ENCODE results near the gene NEMP1. TPM values are rescaled to one million over a fixed set of nuclear protein-coding genes. Genes with fewer than 3 reads are reported as not detected.
"Not testable (repeated sequence)": the region's sequence is repeated elsewhere in the genome, so short reads cannot be mapped to it uniquely, and the experiment has no call there.

Gene NEMP1
- polyA plus RNA-seq, 1 donor from 2014 or later = 6.8 TPM

GRCh38 chr12:57019983-57020719 is 58.4 kb downstream of the NEMP1 start:
- H3K27me3 ChIP-seq (ENCODE audit: insufficient read depth, low read depth, low read length) = no peaks in the 10 kb centered on the region
- H3K4me2 ChIP-seq (ENCODE audit: low read length) = no peak overlapping the region
- no peaks in the 10 kb centered on the region for H3K9me3 ChIP-seq (ENCODE audit: low read length)
- H3K79me2 ChIP-seq (replicated peaks; ENCODE audit: insufficient read depth, low read length) = no peaks in the 10 kb centered on the region
- no peak overlapping the region for H2AFZ ChIP-seq (ENCODE audit: low read depth, low read length)
- TF ChIP-seq TAF1 (IDR thresholded peaks at IDR 0.05; ENCODE audit: low read depth) = no peak
- no peak for TF ChIP-seq REST (IDR thresholded peaks at IDR 0.05; ENCODE audit: borderline replicate concordance)
- TF ChIP-seq CTCF (IDR thresholded peaks at IDR 0.05; ENCODE audit: poor library complexity, severe bottlenecking) = no peak
- no peak for TF ChIP-seq POLR2AphosphoS5 (IDR thresholded peaks at IDR 0.05)
- no peak for TF ChIP-seq RAD21 (conservative IDR thresholded peaks at IDR 0.05)
- no peak for TF ChIP-seq EP300 (conservative IDR thresholded peaks at IDR 0.05; ENCODE audit: poor library complexity, severe bottlenecking)
- no peak for TF ChIP-seq EZH2 (IDR thresholded peaks at IDR 0.05; ENCODE audit: borderline replicate concordance, insufficient read depth, low read length, poor library complexity, severe bottlenecking)
- TF ChIP-seq MXI1 (conservative IDR thresholded peaks at IDR 0.05; ENCODE audit: poor library complexity, severe bottlenecking) = no peak
- TF ChIP-seq SMC3 (conservative IDR thresholded peaks at IDR 0.05; ENCODE audit: poor library complexity) = no peak
- H3K27ac ChIP-seq (ENCODE audit: low read length) = no peak overlapping the region
- no peak overlapping the region for H3K4me3 ChIP-seq (ENCODE audit: low read length)
- H3K9me2 ChIP-seq (ENCODE audit: insufficient read depth, low read length) = no peaks in the 10 kb centered on the region
- H3K9ac ChIP-seq (ENCODE audit: low read length) = no peak overlapping the region
- no peaks in the 10 kb centered on the region for H4K20me1 ChIP-seq (ENCODE audit: insufficient read depth)
- no peaks in the 10 kb centered on the region for H3K36me3 ChIP-seq (ENCODE audit: insufficient read depth, low read length)
- H3F3A ChIP-seq (ENCODE audit: insufficient read depth, low read length, poor library complexity, severe bottlenecking) = no peaks in the 10 kb centered on the region

- Histone ChIP-seq H3K9ac (ENCODE audit: low read length) (no peak overlapping the region), H3K27me3 (ENCODE audit: insufficient read depth, low read depth, low read length) (no peaks in the 10 kb centered on the region), H3K79me2 (replicated peaks; ENCODE audit: insufficient read depth, low read length) (no peaks in the 10 kb centered on the region), H3K36me3 (ENCODE audit: insufficient read depth, low read length) (no peaks in the 10 kb centered on the region), H3F3A (ENCODE audit: insufficient read depth, low read length, poor library complexity, severe bottlenecking) (no peaks in the 10 kb centered on the region), H3K27ac (ENCODE audit: low read length) (no peak overlapping the region), H3K9me3 (ENCODE audit: low read length) (no peaks in the 10 kb centered on the region), H4K20me1 (ENCODE audit: insufficient read depth) (no peaks in the 10 kb centered on the region), H3K9me2 (ENCODE audit: insufficient read depth, low read length) (no peaks in the 10 kb centered on the region), H2AFZ (ENCODE audit: low read depth, low read length) (no peak overlapping the region), H3K4me2 (ENCODE audit: low read length) (no peak overlapping the region), H3K4me3 (ENCODE audit: low read length) (no peak overlapping the region)
- no peak for TF ChIP-seq REST (IDR thresholded peaks at IDR 0.05; ENCODE audit: borderline replicate concordance)
- no peak for TF ChIP-seq EP300 (conservative IDR thresholded peaks at IDR 0.05; ENCODE audit: poor library complexity, severe bottlenecking)
- no peak for TF ChIP-seq POLR2AphosphoS5 (IDR thresholded peaks at IDR 0.05)
- no peak for TF ChIP-seq EZH2 (IDR thresholded peaks at IDR 0.05; ENCODE audit: borderline replicate concordance, insufficient read depth, low read length, poor library complexity, severe bottlenecking)
- no peak for TF ChIP-seq MXI1 (conservative IDR thresholded peaks at IDR 0.05; ENCODE audit: poor library complexity, severe bottlenecking)
- no peak for TF ChIP-seq CTCF (IDR thresholded peaks at IDR 0.05; ENCODE audit: poor library complexity, severe bottlenecking)
These were observed 59.7 kb downstream of the NEMP1 start for GRCh38 chr12:57018906-57019305.

GRCh38 chr12:57018353-57018752 is 60.2 kb downstream of the NEMP1 start:
- H2AFZ ChIP-seq (ENCODE audit: low read depth, low read length); H3K27me3 ChIP-seq (ENCODE audit: insufficient read depth, low read depth, low read length); H3K4me3 ChIP-seq (ENCODE audit: low read length); H3K9ac ChIP-seq (ENCODE audit: low read length); H3K9me3 ChIP-seq (ENCODE audit: low read length); H3K27ac ChIP-seq (ENCODE audit: low read length); H3K4me2 ChIP-seq (ENCODE audit: low read length); H3F3A ChIP-seq (ENCODE audit: insufficient read depth, low read length, poor library complexity, severe bottlenecking); H3K79me2 ChIP-seq (replicated peaks; ENCODE audit: insufficient read depth, low read length); H3K9me2 ChIP-seq (ENCODE audit: insufficient read depth, low read length); H4K20me1 ChIP-seq (ENCODE audit: insufficient read depth); H3K36me3 ChIP-seq (ENCODE audit: insufficient read depth, low read length): not testable (repeated sequence)
